OCI-LY1 (cell line): ENCODE measurements around the gene KRTAP1-1.

Experiments
- H2AFZ ChIP-seq: fragments of 200-600 bp; sonication (generic), shearing (Covaris generic); 2 replicates; pipeline ENCODE4 v1.6.0; 2014; ENCODE audit warnings: antibody characterized with exemption, mild to moderate bottlenecking, low read length
- H3F3A ChIP-seq: fragments of 200-600 bp; sonication (generic), shearing (Covaris generic); 2 replicates; pipeline ENCODE4 v1.6.0; 2014; ENCODE audit warnings: mild to moderate bottlenecking, antibody characterized with exemption, low read length, moderate library complexity; ENCODE audit not compliant: insufficient read depth
- H3K27ac ChIP-seq: fragments of 200-600 bp; sonication (generic); 2 replicates; pipeline ENCODE4 v1.5.1; 2014; ENCODE audit warnings: low read length, mixed run types, mild to moderate bottlenecking, low read depth; ENCODE audit not compliant: poor library complexity, severe bottlenecking
- H3K27me3 ChIP-seq: fragments of 200-600 bp; sonication (generic); 2 replicates; pipeline ENCODE4 v1.6.0; 2014; ENCODE audit warnings: antibody characterized with exemption, mild to moderate bottlenecking, low read length, moderate library complexity; ENCODE audit not compliant: insufficient read depth
- H3K36me3 ChIP-seq: fragments of 200-600 bp; sonication (generic); 2 replicates; pipeline ENCODE4 v1.6.1; 2014; ENCODE audit warnings: mild to moderate bottlenecking, antibody characterized with exemption, low read length, moderate library complexity, mixed read lengths; ENCODE audit not compliant: insufficient read depth
- H3K4me1 ChIP-seq: fragments of 200-600 bp; sonication (generic); 2 replicates; pipeline ENCODE4 v1.5.1; 2014; ENCODE audit warnings: mild to moderate bottlenecking, low read length, moderate library complexity; ENCODE audit not compliant: insufficient read depth, severe bottlenecking
- H3K4me2 ChIP-seq: fragments of 200-600 bp; sonication (generic), shearing (Covaris generic); 2 replicates; pipeline ENCODE4 v1.6.1; 2014; ENCODE audit warnings: low read length
- H3K4me3 ChIP-seq: fragments of 200-600 bp; sonication (generic); 2 replicates; pipeline ENCODE4 v1.5.1; 2014; ENCODE audit warnings: low read length, low read depth, mild to moderate bottlenecking, mixed read lengths; ENCODE audit not compliant: poor library complexity, severe bottlenecking
- H3K79me2 ChIP-seq: fragments of 200-600 bp; shearing (Covaris generic); 2 replicates; pipeline ENCODE4 v1.6.1; 2016; ENCODE audit warnings: mixed run types, low read length, mixed read lengths; ENCODE audit not compliant: insufficient read depth
- H3K9ac ChIP-seq: fragments of 200-600 bp; sonication (generic), shearing (Covaris generic); 2 replicates; pipeline ENCODE4 v1.6.1; 2014; ENCODE audit warnings: mild to moderate bottlenecking, low read length, mixed read lengths
- H3K9me2 ChIP-seq: fragments of 200-600 bp; sonication (generic), shearing (Covaris generic); 2 replicates; pipeline ENCODE4 v1.6.1; 2014; ENCODE audit warnings: low read depth, mild to moderate bottlenecking, low read length, mixed read lengths
- H3K9me3 ChIP-seq: fragments of 200-600 bp; shearing (Covaris generic); 2 replicates; pipeline ENCODE4 v1.6.1; 2014; ENCODE audit warnings: low read length, mixed read lengths
- H4K20me1 ChIP-seq: fragments of 200-600 bp; sonication (generic), shearing (Covaris generic); 2 replicates; pipeline ENCODE4 v1.6.0; 2016; ENCODE audit warnings: mild to moderate bottlenecking, low read length; ENCODE audit not compliant: insufficient read depth
- EZH2 ChIP-seq: fragments of 200-600 bp; sonication (generic), shearing (Covaris generic); IDR thresholded peaks from 2 replicates; pipeline ENCODE4 v1.8.0; 2017; ENCODE audit warnings: borderline replicate concordance, mixed run types, mild to moderate bottlenecking, antibody characterized with exemption, low read length, moderate library complexity, mixed read lengths
- TF ChIP-seq, protein P1 (sequence below): fragments of 200-600 bp; sonication (generic), shearing (Covaris generic); IDR thresholded peaks from 2 replicates; pipeline ENCODE4 v1.5.1; 2017; ENCODE audit warnings: mild to moderate bottlenecking, antibody characterized with exemption, low read length, moderate library complexity, mixed read lengths

KRTAP1-1 gene

DNA sequence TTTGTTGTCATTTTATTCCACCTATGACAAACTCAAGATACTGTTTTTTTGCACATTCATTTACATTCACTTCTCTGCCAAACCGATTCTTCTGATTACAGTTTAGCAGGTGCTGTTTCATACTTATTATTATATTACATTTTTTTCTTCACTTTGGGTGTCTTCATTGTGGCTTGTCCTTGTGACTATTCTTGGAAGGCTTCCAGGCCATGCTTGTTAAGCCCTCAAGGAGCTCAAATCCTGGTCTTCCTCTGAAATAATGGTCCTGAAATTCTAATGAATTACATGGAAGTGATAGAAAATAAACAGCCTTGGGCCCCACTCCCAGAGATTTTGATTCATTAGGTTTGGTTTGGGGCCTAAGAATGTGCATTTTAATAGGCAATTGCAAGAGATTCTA is 23.1 kb upstream of the KRTAP1-1 start:
- no peak for TF ChIP-seq EZH2
- TF ChIP-seq, protein P1, sequence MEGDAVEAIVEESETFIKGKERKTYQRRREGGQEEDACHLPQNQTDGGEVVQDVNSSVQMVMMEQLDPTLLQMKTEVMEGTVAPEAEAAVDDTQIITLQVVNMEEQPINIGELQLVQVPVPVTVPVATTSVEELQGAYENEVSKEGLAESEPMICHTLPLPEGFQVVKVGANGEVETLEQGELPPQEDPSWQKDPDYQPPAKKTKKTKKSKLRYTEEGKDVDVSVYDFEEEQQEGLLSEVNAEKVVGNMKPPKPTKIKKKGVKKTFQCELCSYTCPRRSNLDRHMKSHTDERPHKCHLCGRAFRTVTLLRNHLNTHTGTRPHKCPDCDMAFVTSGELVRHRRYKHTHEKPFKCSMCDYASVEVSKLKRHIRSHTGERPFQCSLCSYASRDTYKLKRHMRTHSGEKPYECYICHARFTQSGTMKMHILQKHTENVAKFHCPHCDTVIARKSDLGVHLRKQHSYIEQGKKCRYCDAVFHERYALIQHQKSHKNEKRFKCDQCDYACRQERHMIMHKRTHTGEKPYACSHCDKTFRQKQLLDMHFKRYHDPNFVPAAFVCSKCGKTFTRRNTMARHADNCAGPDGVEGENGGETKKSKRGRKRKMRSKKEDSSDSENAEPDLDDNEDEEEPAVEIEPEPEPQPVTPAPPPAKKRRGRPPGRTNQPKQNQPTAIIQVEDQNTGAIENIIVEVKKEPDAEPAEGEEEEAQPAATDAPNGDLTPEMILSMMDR, result no peak
- Histone ChIP-seq H3K27me3 (no peaks in the 10 kb centered on the region), H3K9me3 (no peaks in the 10 kb centered on the region), H3K27ac (no peak overlapping the region), H2AFZ (no peak overlapping the region), H3F3A (no peaks in the 10 kb centered on the region), H3K4me1 (no peaks in the 10 kb centered on the region), H3K9ac (no peak overlapping the region), H4K20me1 (no peaks in the 10 kb centered on the region), H3K36me3 (no peaks in the 10 kb centered on the region), H3K9me2 (no peaks in the 10 kb centered on the region), H3K4me2 (no peak overlapping the region), H3K79me2 (no peaks in the 10 kb centered on the region), H3K4me3 (no peak overlapping the region)

DNA sequence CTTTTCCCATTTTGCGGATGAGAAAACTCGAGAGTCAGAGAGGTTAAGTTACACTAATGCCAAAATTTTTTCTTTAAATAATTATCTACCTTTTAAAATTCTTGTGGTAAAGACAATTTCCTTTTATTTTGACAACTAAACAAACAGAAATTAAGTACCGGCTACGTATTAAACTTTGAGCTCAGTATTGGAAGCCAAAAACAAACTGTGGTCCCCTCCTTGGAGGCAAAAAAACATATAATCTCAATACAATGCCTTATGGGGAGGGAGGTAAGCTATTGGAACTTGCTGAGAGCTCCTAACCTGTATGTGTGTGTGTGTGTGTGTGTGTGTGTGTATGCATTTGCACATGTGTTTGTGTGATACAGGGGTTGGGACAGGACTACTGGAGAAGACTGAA is 22.2 kb upstream of the KRTAP1-1 start:
- Histone ChIP-seq H3F3A (no peaks in the 10 kb centered on the region), H3K9ac (no peak overlapping the region), H2AFZ (no peak overlapping the region), H3K9me2 (no peaks in the 10 kb centered on the region), H3K27ac (no peak overlapping the region), H4K20me1 (no peaks in the 10 kb centered on the region), H3K4me1 (no peaks in the 10 kb centered on the region), H3K4me2 (no peak overlapping the region), H3K27me3 (no peaks in the 10 kb centered on the region), H3K4me3 (no peak overlapping the region), H3K79me2 (no peaks in the 10 kb centered on the region), H3K9me3 (no peaks in the 10 kb centered on the region), H3K36me3 (no peaks in the 10 kb centered on the region)
- TF ChIP-seq, protein P1, result no peak
- TF ChIP-seq EZH2, result no peak

DNA sequence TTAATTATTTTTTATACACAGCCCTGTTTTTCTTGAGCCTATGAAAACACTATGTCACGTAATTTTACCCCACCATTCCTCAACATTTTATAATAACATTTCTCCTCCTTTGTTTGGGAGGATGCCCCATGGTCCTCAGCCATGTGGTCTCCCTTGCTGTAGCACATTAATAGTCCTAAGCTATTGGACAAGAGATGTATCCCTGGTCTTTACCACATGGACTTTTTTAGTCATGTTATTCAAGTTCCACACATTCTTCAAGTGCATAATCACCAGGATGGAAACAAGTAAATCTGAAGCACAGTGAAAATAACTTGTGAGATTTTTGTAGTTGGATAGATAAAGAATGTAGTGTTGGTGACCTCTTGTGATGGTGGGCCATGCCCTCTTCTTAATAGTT is 20.7 kb upstream of the KRTAP1-1 start:
- no peak for TF ChIP-seq EZH2
- TF ChIP-seq, protein P1, result no peak
- Histone ChIP-seq H3K27ac (no peak overlapping the region), H3K9me2 (no peaks in the 10 kb centered on the region), H3K79me2 (no peaks in the 10 kb centered on the region), H3K4me1 (no peaks in the 10 kb centered on the region), H3K9ac (no peak overlapping the region), H2AFZ (no peak overlapping the region), H3K4me2 (no peak overlapping the region), H3K36me3 (no peaks in the 10 kb centered on the region), H3K27me3 (no peaks in the 10 kb centered on the region), H3K4me3 (no peak overlapping the region), H4K20me1 (no peaks in the 10 kb centered on the region), H3K9me3 (no peaks in the 10 kb centered on the region), H3F3A (no peaks in the 10 kb centered on the region)
